ENCODE data around the gene MMP24. TPM values are rescaled to one million over a fixed set of nuclear protein-coding genes. Genes with fewer than 3 reads are reported as not detected.
"Not testable (repeated sequence)": the region's sequence is repeated elsewhere in the genome, so short reads cannot be mapped to it uniquely, and the experiment has no call there.

The MMP24 gene
- total RNA-seq = 0.35 TPM
- long read RNA-seq, partial matches to known transcripts = 0 of 57 reads
- long read RNA-seq, other reads (novel, unspliced or antisense) = 57 of 57 reads

- DNase-seq (ENCODE audit: low spot score) = no peak
Observed at GRCh38 chr20:35226126-35226883, at the start of gene MMP24. Gene MMP24, plus strand, starts transcription at chr20:35226690. Its CDS starts 49 bp downstream, at chr20:35226739.

GRCh38 chr20:35179292-35180212 lies 46.9 kb upstream of the MMP24 start:
- DNase-seq (ENCODE audit: low spot score) = no peak

DNA sequence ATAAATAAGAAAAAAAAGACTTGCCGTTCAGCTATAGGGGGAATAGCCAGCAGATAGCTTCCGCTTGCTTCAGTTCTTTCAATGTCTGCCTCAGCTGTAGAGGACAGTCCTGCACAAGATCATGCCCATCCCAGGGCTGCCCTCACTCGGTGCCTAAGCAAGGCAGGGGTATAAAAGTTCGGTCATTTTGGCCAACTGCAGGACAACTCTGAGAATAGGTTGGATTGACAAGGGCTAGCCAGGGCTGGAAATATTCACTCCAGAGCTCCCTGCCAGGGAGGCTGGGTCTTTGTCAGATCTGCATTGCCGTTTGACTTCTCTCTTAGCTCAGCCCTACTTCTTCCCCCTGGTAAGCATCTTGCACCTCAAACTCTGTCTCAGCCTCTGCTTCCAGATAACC lies 46.2 kb upstream of the MMP24 start:
- no peak for DNase-seq (ENCODE audit: low spot score)

DNA sequence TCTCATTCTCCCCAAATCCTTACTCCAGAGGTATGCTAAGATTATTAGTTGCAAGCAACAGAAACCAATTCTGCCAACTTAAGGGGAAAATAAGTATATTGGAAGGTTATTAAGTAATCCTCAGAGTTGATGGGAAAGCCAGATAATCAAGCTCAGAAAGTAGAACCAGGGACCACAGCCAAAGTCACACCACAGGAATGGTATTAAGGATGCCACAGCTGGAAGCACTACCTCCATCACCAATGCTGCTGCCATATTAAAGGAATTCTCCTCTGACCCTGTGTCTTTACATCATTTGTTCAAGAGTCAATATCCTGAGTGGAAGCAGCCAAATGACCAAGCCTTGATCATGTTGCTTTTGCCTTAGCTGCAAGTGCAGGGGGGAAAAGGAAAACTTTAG lies 44.8 kb upstream of the MMP24 start:
- DNase-seq (ENCODE audit: low spot score) = no peak

GRCh38 chr20:35186691-35187289 lies 39.7 kb upstream of the MMP24 start:
- DNase-seq (ENCODE audit: low spot score) = not testable (repeated sequence)

DNA sequence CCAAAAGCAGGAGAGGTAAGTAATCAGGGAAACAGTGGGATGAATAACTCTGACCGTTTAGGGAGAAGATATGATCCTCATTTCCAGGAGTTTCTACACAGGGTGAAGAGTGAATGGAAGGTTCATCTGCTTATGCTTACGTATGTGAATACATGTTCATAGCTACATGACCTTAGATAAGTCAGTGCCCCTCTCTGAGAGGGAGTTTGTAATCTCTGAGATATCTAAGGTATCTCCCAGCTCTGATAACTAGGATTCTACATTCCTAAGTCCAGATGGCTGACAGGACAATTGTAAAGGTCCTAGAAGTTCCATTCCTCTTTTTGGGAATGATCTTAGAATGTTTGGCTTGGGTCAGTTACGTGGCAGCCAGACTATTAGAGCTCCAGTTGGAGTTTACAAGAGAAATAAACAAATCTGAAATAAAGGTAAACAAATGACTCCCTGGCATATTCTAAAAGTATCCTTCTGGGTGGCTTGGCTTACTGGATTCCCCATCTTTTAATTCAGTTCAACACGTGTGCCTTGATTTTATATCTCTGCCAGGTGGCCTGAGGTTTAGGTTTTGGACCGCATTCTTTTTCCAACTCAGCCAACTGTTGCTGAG lies 38.8 kb upstream of the MMP24 start:
- DNase-seq (ENCODE audit: low spot score) = no peak

DNA sequence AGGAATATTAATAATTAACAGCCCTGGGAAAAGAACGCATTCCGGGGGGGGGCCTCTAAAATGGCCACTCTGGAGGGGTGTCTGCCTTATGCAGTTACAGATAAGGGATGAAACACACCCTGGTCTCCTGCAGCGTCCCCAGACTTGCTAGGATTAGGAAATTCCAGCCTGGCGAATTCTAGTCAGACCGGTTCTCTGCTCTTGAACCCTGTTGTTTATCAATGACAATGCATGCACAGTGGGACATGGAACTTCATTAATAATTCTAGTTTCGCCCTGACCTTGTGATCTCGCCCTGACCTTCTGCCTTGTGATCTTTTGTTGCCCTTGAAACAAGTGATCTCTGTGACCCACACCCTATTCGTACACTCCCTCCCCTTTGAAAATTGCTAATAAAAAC lies 37.3 kb upstream of the MMP24 start:
- DNase-seq (ENCODE audit: low spot score) = not testable (repeated sequence)

- no peak for DNase-seq (ENCODE audit: low spot score)
Observed at GRCh38 chr20:35190556-35190955, 35.9 kb upstream of the MMP24 start.

- no peak for DNase-seq (ENCODE audit: low spot score)
Observed at GRCh38 chr20:35191419-35192117, 34.9 kb upstream of the MMP24 start.

DNA sequence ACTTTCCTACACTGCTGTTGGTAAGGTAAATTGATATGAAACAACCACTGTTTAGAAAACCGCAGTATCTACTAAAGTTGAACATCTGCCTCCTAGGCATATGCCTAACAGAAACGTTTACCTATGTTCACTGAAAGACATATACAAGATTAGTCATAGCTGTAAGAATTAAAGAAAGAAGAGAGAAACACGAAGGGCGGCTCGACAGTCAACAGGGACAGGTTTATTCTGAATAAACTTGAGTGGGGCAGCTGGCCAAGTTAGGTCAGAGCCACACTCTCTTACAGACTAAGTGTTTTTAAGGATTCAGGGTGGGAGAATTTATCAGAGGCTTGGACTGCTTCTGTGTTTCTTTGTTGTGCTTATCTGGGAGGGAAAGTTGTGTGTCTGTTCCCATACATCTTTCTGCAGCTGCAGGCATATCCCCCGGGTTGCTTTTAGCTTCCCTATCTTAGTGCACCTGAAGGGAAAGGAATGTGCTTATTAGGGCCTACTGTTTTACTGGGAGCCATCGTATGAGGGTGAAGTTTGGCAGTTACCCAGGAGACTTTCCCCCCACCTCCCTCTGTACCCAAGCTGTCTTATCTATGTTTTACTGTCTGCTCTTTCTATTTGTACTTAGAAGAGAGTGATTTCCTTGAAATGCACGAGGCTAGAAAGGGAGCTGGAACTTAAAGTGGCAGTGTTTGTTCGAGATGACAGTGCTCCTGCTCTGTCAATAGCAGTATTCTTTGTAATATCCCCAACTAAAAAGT lies 34.2 kb upstream of the MMP24 start:
- no peak for DNase-seq (ENCODE audit: low spot score)

DNA sequence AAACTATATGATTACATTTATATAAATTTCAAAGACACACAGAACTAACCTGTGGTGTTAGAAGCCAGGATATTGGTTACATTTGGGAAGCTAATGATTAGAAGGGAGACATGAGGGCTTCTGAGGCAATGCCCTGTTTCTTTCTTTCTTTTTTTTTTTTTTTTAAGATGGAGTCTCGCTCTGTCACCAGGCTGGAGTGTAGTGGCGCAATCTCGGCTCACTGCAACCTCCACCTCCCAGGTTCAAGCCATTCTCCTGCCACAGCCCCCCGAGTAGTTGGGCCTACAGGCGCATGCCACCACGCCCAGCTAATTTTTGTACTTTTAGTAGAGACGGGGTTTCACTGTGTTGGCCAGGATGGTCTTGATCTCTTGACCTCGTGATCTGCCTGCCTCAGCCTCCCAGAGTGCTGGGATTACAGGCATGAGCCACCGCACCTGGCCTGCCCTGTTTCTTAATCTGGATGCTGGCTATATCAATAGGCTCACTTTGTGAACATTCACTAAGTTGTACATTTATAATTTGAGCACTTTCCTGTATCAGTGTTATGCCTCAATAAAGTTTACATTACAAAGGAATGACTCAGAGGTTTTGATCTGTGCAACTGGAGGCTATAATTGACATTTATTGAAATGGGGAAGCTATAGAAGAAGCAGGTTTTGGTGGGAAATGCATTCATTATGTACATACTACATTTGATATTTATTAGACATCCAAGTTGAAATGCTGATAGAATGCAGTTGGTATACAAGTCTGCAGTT lies 33.3 kb upstream of the MMP24 start:
- not testable (repeated sequence) for DNase-seq (ENCODE audit: low spot score)

DNA sequence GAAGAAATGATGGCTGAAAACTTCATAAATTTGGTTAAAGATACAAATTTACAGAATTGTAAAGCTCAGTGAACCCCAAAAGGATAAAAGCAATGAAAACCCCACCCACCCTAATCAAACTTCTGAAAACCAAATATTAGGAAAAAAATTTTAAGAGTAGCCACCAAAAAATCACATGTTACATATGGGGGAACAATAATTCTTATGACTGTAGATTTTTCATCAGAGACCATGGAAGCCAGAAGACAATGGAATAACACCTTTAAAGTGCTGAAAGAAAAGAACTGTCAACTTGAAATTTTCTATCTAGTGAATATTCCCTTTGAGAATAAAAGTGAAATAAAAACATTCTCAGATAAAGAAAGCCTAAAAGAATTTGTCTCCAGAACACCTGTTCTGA lies 30.2 kb upstream of the MMP24 start:
- no peak for DNase-seq (ENCODE audit: low spot score)

GRCh38 chr20:35199740-35200139 lies 26.8 kb upstream of the MMP24 start:
- DNase-seq (ENCODE audit: low spot score) = no peak

DNA sequence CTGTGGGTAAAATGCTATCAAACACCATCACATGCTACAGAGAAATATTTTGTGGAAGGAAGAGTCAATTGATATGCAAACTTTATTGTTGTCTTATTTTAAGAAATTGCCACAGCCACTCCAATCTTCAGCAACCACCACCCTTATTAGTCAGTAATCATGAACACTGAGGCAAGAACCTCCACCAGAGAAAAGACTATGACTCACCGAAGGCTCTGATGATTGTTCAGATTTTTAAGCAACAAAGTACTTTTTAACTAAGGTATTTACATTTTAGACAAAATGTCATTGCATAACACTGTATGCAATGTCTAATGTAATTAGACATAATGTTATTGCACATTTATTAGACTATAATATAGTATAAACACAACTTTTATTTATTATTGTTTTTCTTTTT lies 26.2 kb upstream of the MMP24 start:
- DNase-seq (ENCODE audit: low spot score) = no peak

DNA sequence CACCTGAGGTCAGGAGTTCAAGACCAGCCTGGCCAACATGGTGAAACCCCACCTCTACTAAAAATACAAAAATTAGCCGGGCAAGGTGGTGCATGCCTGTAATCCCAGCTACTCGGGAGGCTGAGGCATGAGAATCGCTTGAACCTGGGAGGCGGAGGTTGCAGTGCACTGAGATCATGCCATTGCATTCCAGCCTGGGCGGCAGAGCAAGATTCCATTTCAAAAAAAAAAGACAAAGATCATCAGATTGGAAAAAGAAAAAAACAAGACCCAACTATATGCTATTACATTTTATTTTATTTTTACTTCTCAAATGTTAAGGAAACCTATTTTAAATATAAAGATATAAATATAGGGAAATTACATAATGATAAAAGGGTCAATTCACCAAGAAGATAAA lies 25.0 kb upstream of the MMP24 start:
- not testable (repeated sequence) for DNase-seq (ENCODE audit: low spot score)

- DNase-seq (ENCODE audit: low spot score) = no peak
Observed at GRCh38 chr20:35206802-35207201, 19.7 kb upstream of the MMP24 start.

DNA sequence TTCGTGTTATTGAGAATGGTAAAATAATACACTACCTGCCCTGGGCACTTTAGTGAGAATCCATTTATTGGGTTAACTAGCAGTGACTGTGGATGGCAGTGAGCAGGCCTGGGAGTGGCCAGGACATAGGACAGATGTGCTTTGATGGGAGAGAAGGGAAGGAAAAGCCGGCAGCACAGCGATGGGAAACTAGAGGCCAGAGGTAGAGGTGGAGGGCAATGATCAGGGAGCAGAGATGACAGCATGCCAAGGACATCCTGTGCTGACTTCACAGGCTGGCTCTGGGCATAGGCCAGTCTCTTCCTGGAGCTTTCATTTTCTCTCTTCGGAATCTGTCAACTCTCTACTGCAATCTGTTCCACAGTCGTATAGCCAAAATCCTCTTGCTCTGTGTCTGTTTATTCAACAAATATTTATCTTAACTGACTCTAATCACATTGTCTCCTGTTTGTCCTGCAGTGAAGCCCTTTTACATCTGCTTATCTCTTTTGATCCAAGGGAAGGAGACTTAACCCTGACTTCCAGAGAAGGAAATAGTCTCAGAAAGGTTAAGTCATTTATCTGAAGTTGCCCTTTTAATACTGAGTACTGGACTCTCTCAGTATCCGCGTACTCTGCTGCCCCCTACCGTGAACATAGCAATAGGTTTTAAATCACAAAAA lies 18.4 kb upstream of the MMP24 start:
- no peak for DNase-seq (ENCODE audit: low spot score)

GRCh38 chr20:35215066-35215956 lies 11.2 kb upstream of the MMP24 start:
- no peak for DNase-seq (ENCODE audit: low spot score)
